ENCODE measurements around the gene NOTCH2. TPM values are rescaled to one million over a fixed set of nuclear protein-coding genes. Genes with fewer than 3 reads are reported as not detected.
"Not testable (repeated sequence)": the region's sequence is repeated elsewhere in the genome, so short reads cannot be mapped to it uniquely, and the experiment has no call there.

Gene NOTCH2
- total and polyA plus RNA-seq, 9 of the 15 experiments (the other 6 are each of a cell fraction or from before 2014, with no cell fraction given) = 0.04 to 1.2 (median 0.28) TPM; not detected in 1

DNA sequence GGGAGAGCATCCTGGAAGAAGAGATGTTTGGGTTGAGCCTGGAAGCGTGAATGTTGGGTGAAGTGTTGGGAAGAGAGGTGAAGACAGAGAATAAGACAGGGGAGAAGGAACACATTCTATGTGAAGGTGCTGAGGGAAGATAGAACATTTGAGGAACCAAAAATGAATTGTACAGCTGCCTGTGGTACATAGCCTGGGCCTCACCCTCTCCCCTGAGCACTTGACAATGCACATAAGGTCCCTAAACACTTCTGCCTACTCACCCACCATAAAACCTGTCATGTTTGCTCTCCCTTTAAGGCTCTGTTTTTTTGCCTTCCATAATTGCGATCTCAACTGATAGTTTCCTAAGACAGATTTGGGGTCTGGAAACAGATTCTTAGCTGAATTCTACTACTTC, 41.5 kb upstream of the NOTCH2 start:
- no CpG with 5 or more reads among the region's 2 CpGs for WGBS (ENCODE audit: insufficient coverage, low coverage, missing lambda C conversion rate)
- H3K4me3 ChIP-seq; H2AFZ ChIP-seq (ENCODE audit: low read depth, low read length); H3K9me1 ChIP-seq (ENCODE audit: control insufficient read depth, insufficient read depth, low read length); DNase-seq (ENCODE audit: extremely low read depth in 1 of 4, low spot score in 3 of 4); CTCF ChIA-PET (ENCODE audit: low intra/inter-chr PET ratio); H4K20me1 ChIP-seq (replicated peaks; ENCODE audit: control insufficient read depth, insufficient read depth, low read length); H3K27me3 ChIP-seq (ENCODE audit: control insufficient read depth in 2 of 2, insufficient read depth in 2 of 2, low read length in 2 of 2); in situ Hi-C loops (cut with MboI); FAIRE-seq; H3K9me3 ChIP-seq (replicated peaks; ENCODE audit: control insufficient read depth, insufficient read depth, low read depth, low read length); H3K36me3 ChIP-seq (ENCODE audit: control insufficient read depth, insufficient read depth, low read length); intact Hi-C loops (cut with micrococcal nuclease); POLR2A ChIA-PET; H3K27ac ChIP-seq (ENCODE audit: extremely low read depth, low read depth, low read length); BruUV-seq (replicated peaks); H3K4me1 ChIP-seq (replicated peaks in 1 of 2; ENCODE audit: control insufficient read depth in 2 of 2, insufficient read depth in 2 of 2, low read length in 2 of 2); H3K4me2 ChIP-seq (ENCODE audit: insufficient read depth, low read length); H3K9ac ChIP-seq (ENCODE audit: insufficient read depth in 1 of 2, low read depth in 2 of 2, low read length in 2 of 2); H3K79me2 ChIP-seq (ENCODE audit: control insufficient read depth, insufficient read depth, low read length): not testable (repeated sequence)
- ATAC-seq = peak; percentile 37; the same call in 2 of the 3 replicates

GRCh38 chr1:120109656-120110055, 40.2 kb upstream of the NOTCH2 start:
- H3K79me2 ChIP-seq (ENCODE audit: control insufficient read depth, insufficient read depth, low read length); in situ Hi-C loops (cut with MboI); H4K20me1 ChIP-seq (replicated peaks; ENCODE audit: control insufficient read depth, insufficient read depth, low read length); H3K4me3 ChIP-seq; ATAC-seq; BruUV-seq (replicated peaks); POLR2A ChIA-PET; H2AFZ ChIP-seq (ENCODE audit: low read depth, low read length); H3K36me3 ChIP-seq (ENCODE audit: control insufficient read depth, insufficient read depth, low read length); H3K4me2 ChIP-seq (ENCODE audit: insufficient read depth, low read length); H3K27ac ChIP-seq (ENCODE audit: extremely low read depth, low read depth, low read length); H3K9ac ChIP-seq (ENCODE audit: insufficient read depth in 1 of 2, low read depth in 2 of 2, low read length in 2 of 2); FAIRE-seq; CTCF ChIA-PET (ENCODE audit: low intra/inter-chr PET ratio); H3K4me1 ChIP-seq (replicated peaks in 1 of 2; ENCODE audit: control insufficient read depth in 2 of 2, insufficient read depth in 2 of 2, low read length in 2 of 2); H3K9me1 ChIP-seq (ENCODE audit: control insufficient read depth, insufficient read depth, low read length); DNase-seq (ENCODE audit: extremely low read depth in 1 of 4, low spot score in 3 of 4); intact Hi-C loops (cut with micrococcal nuclease); H3K27me3 ChIP-seq (ENCODE audit: control insufficient read depth in 2 of 2, insufficient read depth in 2 of 2, low read length in 2 of 2); H3K9me3 ChIP-seq (replicated peaks; ENCODE audit: control insufficient read depth, insufficient read depth, low read depth, low read length): not testable (repeated sequence)
- WGBS (ENCODE audit: insufficient coverage, low coverage, missing lambda C conversion rate) = 3% methylated on average over 6 of the region's 9 CpGs

GRCh38 chr1:120109180-120109579, 39.7 kb upstream of the NOTCH2 start:
- FAIRE-seq; H3K9me1 ChIP-seq (ENCODE audit: control insufficient read depth, insufficient read depth, low read length); H3K9ac ChIP-seq (ENCODE audit: insufficient read depth in 1 of 2, low read depth in 2 of 2, low read length in 2 of 2); BruUV-seq (replicated peaks); H2AFZ ChIP-seq (ENCODE audit: low read depth, low read length); ATAC-seq; H3K36me3 ChIP-seq (ENCODE audit: control insufficient read depth, insufficient read depth, low read length); DNase-seq (ENCODE audit: extremely low read depth in 1 of 4, low spot score in 3 of 4); H3K79me2 ChIP-seq (ENCODE audit: control insufficient read depth, insufficient read depth, low read length); H3K4me2 ChIP-seq (ENCODE audit: insufficient read depth, low read length); H3K4me1 ChIP-seq (replicated peaks in 1 of 2; ENCODE audit: control insufficient read depth in 2 of 2, insufficient read depth in 2 of 2, low read length in 2 of 2); in situ Hi-C loops (cut with MboI); intact Hi-C loops (cut with micrococcal nuclease); H4K20me1 ChIP-seq (replicated peaks; ENCODE audit: control insufficient read depth, insufficient read depth, low read length); H3K27me3 ChIP-seq (ENCODE audit: control insufficient read depth in 2 of 2, insufficient read depth in 2 of 2, low read length in 2 of 2); POLR2A ChIA-PET; H3K4me3 ChIP-seq; H3K27ac ChIP-seq (ENCODE audit: extremely low read depth, low read depth, low read length); H3K9me3 ChIP-seq (replicated peaks; ENCODE audit: control insufficient read depth, insufficient read depth, low read depth, low read length); CTCF ChIA-PET (ENCODE audit: low intra/inter-chr PET ratio): not testable (repeated sequence)
- WGBS (ENCODE audit: insufficient coverage, low coverage, missing lambda C conversion rate) = 8% methylated on average over 9 of the region's 10 CpGs

DNA sequence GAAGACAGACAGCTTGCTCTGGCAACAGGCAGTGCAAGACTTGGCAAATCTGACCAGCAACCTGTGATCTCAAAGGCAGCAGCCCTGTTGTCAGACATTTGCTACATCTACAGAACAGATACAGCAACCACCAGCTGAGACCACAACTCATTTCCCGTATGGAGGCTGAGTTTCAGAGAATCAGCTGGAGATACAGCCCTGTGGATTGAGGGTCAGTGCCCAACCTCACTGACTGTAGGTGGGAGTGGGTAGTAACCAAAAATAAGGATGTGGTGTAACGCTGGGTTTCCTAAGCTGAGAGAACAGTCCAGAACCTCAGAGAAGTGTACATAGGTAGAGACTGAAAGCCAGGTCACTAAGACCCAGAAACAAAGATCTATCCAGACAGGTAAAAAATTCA, 35.8 kb upstream of the NOTCH2 start:
- POLR2A ChIA-PET; H2AFZ ChIP-seq (ENCODE audit: low read depth, low read length); ATAC-seq; H3K9ac ChIP-seq (ENCODE audit: insufficient read depth in 1 of 2, low read depth in 2 of 2, low read length in 2 of 2); H3K9me1 ChIP-seq (ENCODE audit: control insufficient read depth, insufficient read depth, low read length); H3K4me1 ChIP-seq (replicated peaks in 1 of 2; ENCODE audit: control insufficient read depth in 2 of 2, insufficient read depth in 2 of 2, low read length in 2 of 2); H4K20me1 ChIP-seq (replicated peaks; ENCODE audit: control insufficient read depth, insufficient read depth, low read length); H3K27ac ChIP-seq (ENCODE audit: extremely low read depth, low read depth, low read length); H3K79me2 ChIP-seq (ENCODE audit: control insufficient read depth, insufficient read depth, low read length); H3K4me3 ChIP-seq; H3K36me3 ChIP-seq (ENCODE audit: control insufficient read depth, insufficient read depth, low read length); CTCF ChIA-PET (ENCODE audit: low intra/inter-chr PET ratio); H3K27me3 ChIP-seq (ENCODE audit: control insufficient read depth in 2 of 2, insufficient read depth in 2 of 2, low read length in 2 of 2); H3K9me3 ChIP-seq (replicated peaks; ENCODE audit: control insufficient read depth, insufficient read depth, low read depth, low read length); DNase-seq (ENCODE audit: extremely low read depth in 1 of 4, low spot score in 3 of 4); BruUV-seq (replicated peaks); FAIRE-seq; H3K4me2 ChIP-seq (ENCODE audit: insufficient read depth, low read length); intact Hi-C loops (cut with micrococcal nuclease); in situ Hi-C loops (cut with MboI): not testable (repeated sequence)
- 0% methylated on average over 1 of the region's 2 CpGs for WGBS (ENCODE audit: insufficient coverage, low coverage, missing lambda C conversion rate)

Data from K562 (cell line).